MCF 10A (cell line): ENCODE data around the gene ANKRD23. TPM values are rescaled to one million over a fixed set of nuclear protein-coding genes. Genes with fewer than 3 reads are reported as not detected.

Source experiments
- BruUV-seq: library from RNA; stranded (reverse); fragments of 400-500 nt; replicated peaks from 2 replicates; lab custom pipeline; 2021; lab: Mats Ljungman, UMichigan
- CTCF ChIA-PET: fragments of 300-600 bp; sonication (Branson Sonifier 250); formaldehyde crosslinking; extraction: SDS; loops from one replicate; lab custom pipeline; 2021; ENCODE audit warnings: antibody characterized with exemption, inconsistent platforms; lab: Yijun Ruan, JAX
- POLR2A ChIA-PET: fragments of 300-600, 350-650 bp; sonication (Branson Sonifier 250); formaldehyde crosslinking; extraction: SDS; loops from one replicate; lab custom pipeline; 2020; ENCODE audit warnings: antibody characterized with exemption, inconsistent platforms; lab: Yijun Ruan, JAX
- DNase-seq: peaks from one replicate; pipeline ENCODE4 v3.0.0-alpha.2; 2018; ENCODE audit not compliant: unreplicated experiment
- H3K27ac Mint-ChIP-seq: one replicate; pipeline ENCODE4 v1.8.0; 2022; ENCODE audit warnings: mild to moderate bottlenecking, low read depth, mixed read lengths; ENCODE audit not compliant: unreplicated experiment
- H3K27me3 Mint-ChIP-seq: one replicate; pipeline ENCODE4 v1.8.0; 2022; ENCODE audit warnings: mixed read lengths; ENCODE audit not compliant: insufficient read depth, unreplicated experiment
- H3K36me3 Mint-ChIP-seq: one replicate; pipeline ENCODE4 v1.8.0; 2022; ENCODE audit warnings: mild to moderate bottlenecking, moderate library complexity, mixed read lengths; ENCODE audit not compliant: insufficient read depth, unreplicated experiment
- H3K4me1 Mint-ChIP-seq: one replicate; pipeline ENCODE4 v1.8.0; 2022; ENCODE audit warnings: mixed read lengths; ENCODE audit not compliant: insufficient read depth, unreplicated experiment
- H3K4me3 Mint-ChIP-seq: one replicate; pipeline ENCODE4 v1.8.0; 2022; ENCODE audit warnings: mild to moderate bottlenecking, moderate library complexity, mixed read lengths; ENCODE audit not compliant: unreplicated experiment
- H3K9me3 Mint-ChIP-seq: one replicate; pipeline ENCODE4 v1.8.0; 2022; ENCODE audit warnings: mixed read lengths; ENCODE audit not compliant: unreplicated experiment
- intact Hi-C: fragments of 100-400 bp; cut with micrococcal nuclease; formaldehyde crosslinking; loops from 2 replicates; pipeline ENCODE4 v1.14.1; 2022
- total RNA-seq: library from RNA; stranded (reverse); gene quantifications from 2 replicates; pipeline ENCODE4 v1.2.3, GENCODE V29; 2022
- TF ChIP-seq, protein P1 (sequence below): fragments of 200-600 bp; IDR thresholded peaks from one replicate; pipeline ENCODE4 v1.8.0; 2022; ENCODE audit warnings: antibody characterized with exemption, mild to moderate bottlenecking; ENCODE audit not compliant: unreplicated experiment

Gene ANKRD23
- total RNA-seq, 1 experiment from 2014 or later: 3.4 TPM

DNA sequence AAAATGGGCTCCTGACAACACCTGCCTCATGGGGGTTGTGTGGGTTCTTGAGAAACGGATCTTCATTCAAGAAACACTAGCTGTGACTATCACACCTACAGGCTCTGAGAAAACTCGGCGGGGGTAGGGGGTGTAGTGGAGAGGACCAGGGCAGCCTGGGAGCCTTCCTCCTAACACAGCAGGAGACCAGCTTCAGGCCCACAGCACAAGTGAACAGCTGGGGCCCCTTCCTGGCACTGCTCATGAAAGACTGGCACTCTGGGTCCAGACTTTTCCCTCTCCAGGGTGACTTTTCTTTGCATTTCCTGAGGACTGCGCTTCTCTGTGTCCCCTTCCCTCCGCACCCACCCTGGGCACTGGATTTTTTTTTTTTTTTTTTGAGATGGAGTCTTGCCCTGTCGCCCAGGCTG is 33.2 kb upstream of the ANKRD23 start:
- DNase-seq: no peak
- Mint-ChIP-seq H3K36me3 (no peaks in the 10 kb centered on the region), H3K9me3 (no peaks in the 10 kb centered on the region), H3K27me3 (no peaks in the 10 kb centered on the region), H3K4me3 (no peak overlapping the region), H3K27ac (no peak overlapping the region), H3K4me1 (no peaks in the 10 kb centered on the region)
- ChIA-PET POLR2A (interaction anchor here (0.6 to 1.2 kb wide), 3 partner anchors 9 to 95 kb away, joined by 3 read pairs; no protein-coding TSS in a partner anchor), CTCF (interaction anchor here (0.6 kb wide), 1 partner anchor 800 kb away, joined by 3 read pairs; no protein-coding TSS in a partner anchor)
- intact Hi-C loops: no loop called here
- TF ChIP-seq, protein P1, sequence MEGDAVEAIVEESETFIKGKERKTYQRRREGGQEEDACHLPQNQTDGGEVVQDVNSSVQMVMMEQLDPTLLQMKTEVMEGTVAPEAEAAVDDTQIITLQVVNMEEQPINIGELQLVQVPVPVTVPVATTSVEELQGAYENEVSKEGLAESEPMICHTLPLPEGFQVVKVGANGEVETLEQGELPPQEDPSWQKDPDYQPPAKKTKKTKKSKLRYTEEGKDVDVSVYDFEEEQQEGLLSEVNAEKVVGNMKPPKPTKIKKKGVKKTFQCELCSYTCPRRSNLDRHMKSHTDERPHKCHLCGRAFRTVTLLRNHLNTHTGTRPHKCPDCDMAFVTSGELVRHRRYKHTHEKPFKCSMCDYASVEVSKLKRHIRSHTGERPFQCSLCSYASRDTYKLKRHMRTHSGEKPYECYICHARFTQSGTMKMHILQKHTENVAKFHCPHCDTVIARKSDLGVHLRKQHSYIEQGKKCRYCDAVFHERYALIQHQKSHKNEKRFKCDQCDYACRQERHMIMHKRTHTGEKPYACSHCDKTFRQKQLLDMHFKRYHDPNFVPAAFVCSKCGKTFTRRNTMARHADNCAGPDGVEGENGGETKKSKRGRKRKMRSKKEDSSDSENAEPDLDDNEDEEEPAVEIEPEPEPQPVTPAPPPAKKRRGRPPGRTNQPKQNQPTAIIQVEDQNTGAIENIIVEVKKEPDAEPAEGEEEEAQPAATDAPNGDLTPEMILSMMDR: no peak
- no TSS peak for BruUV-seq

DNA sequence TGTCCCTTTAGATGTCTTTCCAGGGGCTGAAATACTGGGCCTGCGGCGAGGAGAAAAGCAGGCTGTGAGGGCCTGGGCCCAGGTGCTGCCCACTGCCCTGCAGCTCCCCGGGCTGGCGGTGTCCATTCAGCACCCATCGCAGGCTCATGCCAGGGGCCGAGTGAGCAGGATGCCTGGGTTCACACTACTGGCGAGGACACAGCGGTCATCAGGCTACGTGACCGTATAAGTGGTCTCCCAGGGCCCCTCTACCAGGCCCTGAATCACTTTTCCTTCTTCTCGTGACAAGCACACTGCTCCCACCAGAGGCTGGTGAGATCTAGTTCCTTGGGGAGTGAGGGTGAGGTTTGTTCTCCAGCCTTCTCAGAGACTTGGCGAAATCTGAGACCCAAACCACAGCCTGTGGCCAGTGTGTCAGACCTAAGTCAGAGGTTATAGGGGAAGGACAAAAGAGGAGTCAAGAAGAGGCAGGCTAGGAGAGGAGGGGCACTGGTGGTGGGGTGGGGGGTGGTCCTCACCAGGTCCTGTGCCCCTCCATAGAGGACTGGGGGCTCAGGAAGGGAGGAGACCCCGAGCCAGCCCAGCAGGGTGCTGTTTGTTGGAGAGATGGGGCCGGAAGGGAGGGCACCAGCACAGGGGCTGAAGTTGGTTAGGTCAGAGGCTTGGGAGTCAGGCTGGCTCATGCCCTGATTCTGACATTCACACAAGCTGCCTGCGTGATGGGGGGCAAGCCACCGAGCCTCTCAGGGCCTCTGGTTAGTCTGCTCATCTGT is 32.6 kb upstream of the ANKRD23 start:
- Mint-ChIP-seq H3K36me3 (no peaks in the 10 kb centered on the region), H3K4me3 (no peak overlapping the region), H3K27me3 (no peaks in the 10 kb centered on the region), H3K4me1 (no peaks in the 10 kb centered on the region), H3K9me3 (no peaks in the 10 kb centered on the region), H3K27ac (no peak overlapping the region)
- ChIA-PET CTCF (interaction anchor here (1.3 kb wide), 1 partner anchor 75 kb away, joined by 6 read pairs; no protein-coding TSS in a partner anchor), POLR2A (interaction anchor here (0.6 to 2.1 kb wide), 4 partner anchors 9 to 94 kb away, joined by 3 to 5 read pairs (median 3); partner anchors contain the start of gene ANKRD39)
- TF ChIP-seq, protein P1: no peak
- BruUV-seq: no TSS peak
- no peak for DNase-seq
- intact Hi-C loops: no loop called here

DNA sequence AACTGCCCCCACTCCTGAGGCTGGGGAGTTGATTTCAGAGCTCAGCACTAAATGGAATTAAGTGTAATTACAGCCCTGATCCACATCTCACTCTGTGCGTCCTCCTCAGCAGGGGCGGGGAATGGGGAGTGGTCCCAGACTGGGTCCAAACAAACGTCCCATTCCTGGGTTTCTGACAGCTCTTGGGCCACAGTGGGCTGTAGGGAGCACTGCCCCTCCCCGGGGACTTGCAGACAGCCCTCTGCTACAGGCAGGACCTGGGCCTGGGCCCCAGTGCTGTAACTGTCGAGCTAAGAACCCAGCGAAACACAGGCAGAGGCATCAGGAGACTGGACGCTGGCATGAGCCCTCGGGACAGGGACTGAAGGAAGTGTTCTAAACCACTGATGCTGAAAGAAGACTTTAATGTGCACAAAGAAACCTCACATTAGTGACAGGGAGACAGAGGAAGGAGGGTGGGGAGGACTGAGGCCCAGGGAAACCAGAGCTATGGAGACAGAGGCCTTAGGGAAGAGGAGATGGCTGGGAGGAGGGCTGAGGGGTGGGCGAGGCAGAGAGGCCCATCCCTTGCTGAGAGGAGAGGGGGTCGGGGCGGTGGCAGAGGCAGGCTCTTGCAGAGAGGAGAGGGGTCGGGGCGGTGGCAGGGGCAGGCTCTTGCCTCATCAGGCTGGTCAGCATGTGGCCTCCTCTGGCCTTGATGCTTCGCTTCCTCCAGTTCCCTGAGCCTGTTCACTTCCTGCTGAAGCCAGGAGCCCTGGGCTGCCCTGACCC is 31.9 kb upstream of the ANKRD23 start:
- Mint-ChIP-seq H3K4me1 (no peaks in the 10 kb centered on the region), H3K27ac (no peak overlapping the region)

More for the DNA sequence above, 31.9 kb upstream of the ANKRD23 start:
- Mint-ChIP-seq H3K4me3 (no peak overlapping the region), H3K36me3 (no peaks in the 10 kb centered on the region), H3K27me3 (no peaks in the 10 kb centered on the region), H3K9me3 (no peaks in the 10 kb centered on the region)
- CTCF ChIA-PET: interaction anchor here (0.9 to 1.3 kb wide), 3 partner anchors 9 to 76 kb away, joined by 3 to 6 read pairs (median 4); partner anchors contain the start of gene ANKRD39
- no TSS peak for BruUV-seq
- TF ChIP-seq, protein P1: no peak
- intact Hi-C loops: no loop called here
- POLR2A ChIA-PET: interaction anchor here (2.1 kb wide), 1 partner anchor 18 kb away, joined by 5 read pairs; the partner anchor contains the start of gene ANKRD39
- DNase-seq: no peak
